Heart left ventricle (tissue), 13 donors: Measurements from ENCODE around the gene DDR1.

Experiments
- CTCF ChIP-seq, 12 donors: fragments of 200-600 bp; sonication (generic) in 4 of 12; IDR thresholded peaks; one replicate each; pipeline versions ENCODE4 v1.5.0 to v1.8.0; 2018 to 2022; ENCODE audit warnings: antibody characterized with exemption in 12 of 12, mild to moderate bottlenecking in 5 of 12
- POLR2A ChIP-seq, 2 donors: fragments of 450-650 bp; IDR thresholded peaks; one replicate each; pipeline ENCODE4 v1.6.1; 2017; ENCODE audit warnings: antibody characterized with exemption in 2 of 2, mild to moderate bottlenecking in 2 of 2, moderate library complexity in 2 of 2
- donor health status: ischemic (EF 13 %, LVEDD 7.1; RV severe dilation, severe dysfunction).
- donor health status: DM: no; HTN: yes; CAD: no.
- donor health status: DM: no; HTN: no; CAD: no.
- donor health status: ischemic (EF 25% LVEDD 6.9; RV normal size, moderate dysfunction).
- donor health status: ischemic (EF 25% LVEDD 5.7; RV mildly dilated, moderate dysfunction).
- donor health status: ischemic (EF 35%, LVEDD 5.7; RV mildly dilated, moderate dysfunction).
- donor health status: nonischemic (EF 11% LVEDD 7.7; RV severe dilation, severe dysfunction).
- donor health status: DM: yes; HTN: yes; CAD: no.
- donor health status: PGD.
- donor health status: ischemic (EF 29% LVEDD 5.4; RV normal size, mild dysfunction).
- donor health status: nonischemic (EF 23%, LVEDD 6.1; RV moderate dilation, normal function).

DNA sequence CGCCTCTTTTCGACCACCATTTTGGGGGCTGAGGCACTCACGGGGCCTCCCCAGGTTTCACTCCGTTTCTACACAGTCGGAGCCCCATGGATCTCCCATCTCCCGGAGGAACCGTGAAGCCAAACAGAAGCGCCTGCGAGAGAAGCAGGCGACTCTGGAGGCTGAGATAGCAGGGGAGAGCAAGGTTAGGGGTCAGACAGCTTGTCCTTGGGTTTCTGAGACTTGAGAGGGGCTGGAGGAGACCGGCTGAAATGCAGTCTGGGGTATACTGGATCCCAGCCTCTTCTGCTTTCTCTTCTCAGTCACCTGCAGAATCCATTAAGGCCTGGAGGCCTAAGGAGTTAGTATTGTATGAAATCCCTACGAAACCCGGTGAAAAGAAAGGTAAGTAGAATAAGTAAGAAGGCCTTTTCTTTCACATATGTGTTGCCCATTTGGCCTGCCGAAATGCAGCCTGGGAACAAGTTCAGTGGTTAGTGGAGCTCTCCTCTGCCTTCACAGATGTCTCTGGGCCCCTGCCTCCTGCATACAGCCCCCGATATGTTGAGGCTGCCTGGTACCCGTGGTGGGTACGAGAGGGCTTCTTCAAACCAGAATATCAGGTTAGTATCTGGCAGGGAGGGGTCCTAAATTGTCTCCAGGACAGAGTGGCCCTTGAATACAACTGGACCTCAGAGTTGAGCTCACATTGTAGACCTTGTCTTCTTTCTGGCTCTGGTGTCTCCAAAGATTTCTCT is 30.7 kb downstream of the DDR1 start:
- TF ChIP-seq CTCF (IDR thresholded peaks at IDR 0.05): no peak
- TF ChIP-seq POLR2A (IDR thresholded peaks at IDR 0.05): no peak
